Endothelial cell of umbilical vein (primary cell): ENCODE results near the gene RIC8B. TPM values are rescaled to one million over a fixed set of nuclear protein-coding genes. Genes with fewer than 3 reads are reported as not detected.

Experiments used
- BruUV-seq: library from RNA; stranded (reverse); fragments of 400-500 nt; replicated peaks from 2 replicates; lab custom pipeline; 2021; lab: Mats Ljungman, UMichigan
- CTCF ChIA-PET: fragments of 300-600, 350-600 bp; sonication (Branson Sonifier 250); formaldehyde crosslinking; loops from one replicate; lab custom pipeline; 2021; ENCODE audit warnings: antibody characterized with exemption, inconsistent platforms; lab: Charles Lee
- POLR2A ChIA-PET: fragments of 300-600, 350-600 bp; sonication (Branson Sonifier 250); formaldehyde crosslinking; loops from one replicate; lab custom pipeline; 2021; ENCODE audit warnings: antibody characterized with exemption, inconsistent platforms; lab: Charles Lee
- DNase-seq: peaks from one replicate; pipeline ENCODE4 v3.0.0-alpha.2; 2011; ENCODE audit warnings: low read depth, low spot score
- FAIRE-seq: peaks from 2 replicates; lab custom pipeline; 2011; peaks lifted over from hg19 to GRCh38; lab: Jason Lieb, UNC
- H2AFZ ChIP-seq: 2 replicates; pipeline ENCODE4 v1.6.0; 2012; ENCODE audit warnings: low read depth, low read length, control low read depth, inconsistent platforms
- H3K27ac ChIP-seq: 2 replicates; pipeline ENCODE4 v1.5.1; 2011; ENCODE audit warnings: low read depth, mild to moderate bottlenecking, control low read depth, low read length, moderate library complexity; ENCODE audit not compliant: insufficient read depth
- H3K27me3 ChIP-seq, 2 experiments: 2 replicates each; pipeline versions ENCODE4 v1.6.0 to v1.6.1; 2011; ENCODE audit warnings: low read length in 2 of 2, mixed read lengths in 1 of 2; ENCODE audit not compliant: control insufficient read depth in 2 of 2, insufficient read depth in 2 of 2
- H3K36me3 ChIP-seq, 2 experiments: 2 replicates in 1 of 2; 3 replicates in 1 of 2; pipeline ENCODE4 v1.5.1; 2011; ENCODE audit warnings: low read length in 2 of 2, mild to moderate bottlenecking in 1 of 2, moderate library complexity in 1 of 2; ENCODE audit not compliant: control insufficient read depth in 2 of 2, insufficient read depth in 2 of 2; ENCODE audit errors: extremely low read depth in 1 of 2
- H3K4me1 ChIP-seq: 3 replicates; pipeline ENCODE4 v1.5.1; 2011; ENCODE audit warnings: mild to moderate bottlenecking, low read length; ENCODE audit not compliant: control insufficient read depth, insufficient read depth; ENCODE audit errors: extremely low read depth
- H3K4me2 ChIP-seq: 2 replicates; pipeline ENCODE4 v1.6.1; 2011; ENCODE audit warnings: low read length, control low read depth, mixed read lengths; ENCODE audit not compliant: insufficient read depth
- H3K4me3 ChIP-seq, 3 experiments: fragments of 200-600 bp in 1 of 3; sonication (generic), shearing (Covaris generic) in 1 of 3; replicated peaks in 1 of 3; 2 replicates each; pipeline ENCODE4 v1.5.1; 2011 to 2016; ENCODE audit warnings: control low read depth in 3 of 3, low read length in 3 of 3, mild to moderate bottlenecking in 2 of 3, inconsistent platforms in 1 of 3, low read depth in 1 of 3, moderate library complexity in 1 of 3; ENCODE audit not compliant: insufficient read depth in 1 of 3
- H3K79me2 ChIP-seq: 2 replicates; pipeline ENCODE4 v1.6.0; 2012; ENCODE audit warnings: low read length, inconsistent platforms; ENCODE audit not compliant: control insufficient read depth, insufficient read depth
- H3K9ac ChIP-seq: replicated peaks from 2 replicates; pipeline ENCODE3; 2011; ENCODE audit warnings: low read length, control low read depth; ENCODE audit not compliant: insufficient read depth; ENCODE audit errors: extremely low read depth
- H3K9me1 ChIP-seq: replicated peaks from 3 replicates; pipeline ENCODE4 v1.6.0; 2011; ENCODE audit warnings: mild to moderate bottlenecking, low read length; ENCODE audit not compliant: control insufficient read depth, insufficient read depth; ENCODE audit errors: extremely low read depth
- H3K9me3 ChIP-seq: replicated peaks from 2 replicates; pipeline ENCODE4 v1.5.1; 2012; ENCODE audit warnings: low read length, inconsistent platforms; ENCODE audit not compliant: control insufficient read depth, insufficient read depth
- H4K20me1 ChIP-seq: replicated peaks from 2 replicates; pipeline ENCODE3; 2011; ENCODE audit warnings: mild to moderate bottlenecking, low read length; ENCODE audit not compliant: control insufficient read depth, insufficient read depth; ENCODE audit errors: extremely low read depth
- CTCF ChIP-seq, 2 donors: IDR thresholded peaks; 1 replicate in 1 of 2; 2 replicates in 1 of 2; pipeline ENCODE4 v1.5.1; 2011; ENCODE audit warnings: low read length in 2 of 2, mild to moderate bottlenecking in 2 of 2, moderate library complexity in 2 of 2, control low read depth in 1 of 2, inconsistent platforms in 1 of 2, low read depth in 1 of 2; ENCODE audit not compliant: insufficient read depth in 1 of 2; ENCODE audit errors: extremely low read depth in 1 of 2
- EZH2 ChIP-seq: IDR thresholded peaks from 2 replicates; pipeline ENCODE4 v1.6.1; 2012; ENCODE audit warnings: borderline replicate concordance, low read depth, mild to moderate bottlenecking, moderate library complexity, low read length, inconsistent platforms; ENCODE audit not compliant: severe bottlenecking
- FOS ChIP-seq: IDR thresholded peaks from 2 replicates; pipeline ENCODE4 v1.6.1; 2011; ENCODE audit warnings: mild to moderate bottlenecking, low read length, moderate library complexity, borderline replicate concordance; ENCODE audit not compliant: insufficient read depth
- GATA2 ChIP-seq: IDR thresholded peaks from 2 replicates; pipeline ENCODE4 v1.7.0; 2011; ENCODE audit warnings: low read depth, mild to moderate bottlenecking, moderate library complexity, mixed read lengths, low read length; ENCODE audit not compliant: insufficient read length, insufficient read depth
- JUN ChIP-seq: IDR thresholded peaks from 2 replicates; pipeline ENCODE4 v1.6.1; 2011; ENCODE audit warnings: borderline replicate concordance, low read depth; ENCODE audit not compliant: insufficient read length, insufficient read depth
- MAX ChIP-seq: IDR thresholded peaks from 2 replicates; pipeline ENCODE4 v1.6.1; 2011; ENCODE audit not compliant: insufficient read depth, insufficient read length
- MYC ChIP-seq: IDR thresholded peaks from one replicate; pipeline ENCODE4 v1.6.1; 2011; ENCODE audit warnings: mild to moderate bottlenecking, low read depth, low read length
- POLR2A ChIP-seq: IDR thresholded peaks from 2 replicates; pipeline ENCODE4 v1.6.1; 2012; ENCODE audit warnings: low read depth, mild to moderate bottlenecking, control low read depth, low read length
- POLR2AphosphoS5 ChIP-seq: IDR thresholded peaks from 2 replicates; pipeline ENCODE4 v1.6.1; 2012; ENCODE audit warnings: low read depth, mild to moderate bottlenecking, control low read depth, low read length, moderate library complexity; ENCODE audit not compliant: insufficient read depth
- dilution Hi-C: fragments of 300-500 bp; cut with MboI; formaldehyde crosslinking; loops from one replicate; pipeline ENCODE4 v1.15.0; 2019; ENCODE audit warnings: low sequenced_read_pairs; ENCODE audit not compliant: extremely low pct_ligation_motif_present
- intact Hi-C: fragments of 100-400 bp; cut with micrococcal nuclease; formaldehyde crosslinking; loops from one replicate; pipeline ENCODE4 v1.10.0; 2022
- polyA plus RNA-seq, 4 experiments: library from polyadenylated mRNA; depleted of rRNA in 3 of 4; stranded (reverse) in 3 of 4; unstranded in 1 of 4; fragments of >200 nt; gene quantifications; 2 replicates each; pipeline versions ENCODE4 v1.2.1 to v1.2.3, GENCODE V29; 2011 to 2012; ENCODE audit warnings: missing spikeins in 1 of 4
- total RNA-seq: library from RNA; stranded (reverse); gene quantifications from 2 replicates; pipeline ENCODE4 v1.2.3, GENCODE V29; 2021

RIC8B gene
- total and polyA plus RNA-seq, 2 donors (not counting 3 experiments of a cell fraction or from before 2014, with no cell fraction given) = 4.1 to 13.7 TPM

- ChIA-PET CTCF (no interaction called here), POLR2A (no interaction called here)
- Histone ChIP-seq H3K4me3 (no peak overlapping the region), H3K4me1 (no peaks in the 10 kb centered on the region), H3K9me3 (no peaks in the 10 kb centered on the region), H3K9ac (no peak overlapping the region), H3K27me3 (no peaks in the 10 kb centered on the region), H3K9me1 (no peaks in the 10 kb centered on the region), H3K4me2 (no peak overlapping the region), H3K79me2 (no peaks in the 10 kb centered on the region), H3K36me3 (no peaks in the 10 kb centered on the region), H2AFZ (no peak overlapping the region), H3K27ac (no peak overlapping the region), H4K20me1 (no peaks in the 10 kb centered on the region)
- dilution Hi-C loops = no loop called here
- DNase-seq (no peak), FAIRE-seq (no peak)
- no TSS peak for BruUV-seq
- TF ChIP-seq GATA2 (no peak), POLR2A (no peak), JUN (no peak), POLR2AphosphoS5 (no peak), EZH2 (no peak), FOS (no peak), MAX (no peak), MYC (no peak), CTCF (IDR thresholded peaks at IDR 0.05; ENCODE audit: extremely low read depth in 1 of 2, insufficient read depth in 1 of 2, low read depth in 1 of 2, low read length in 2 of 2) (no peak)
- intact Hi-C loops = no loop called here
These were observed 92.1 kb downstream of the RIC8B start for GRCh38 chr12:106866426-106867080.
